Activated naive CD4-positive, alpha-beta T cell treated with anti-CD3 and anti-CD28 coated beads, Interleukin-2, amount 50 U/mL, for 16 hours (primary cell): Measurements from ENCODE around the gene COX8A.
"Not testable (repeated sequence)": the region's sequence is repeated elsewhere in the genome, so short reads cannot be mapped to it uniquely, and the experiment has no call there.

Experiments used
- DNase-seq: peaks from one replicate; pipeline ENCODE4 v3.0.0-alpha.2; 2020

Gene COX8A, protein sequence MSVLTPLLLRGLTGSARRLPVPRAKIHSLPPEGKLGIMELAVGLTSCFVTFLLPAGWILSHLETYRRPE

DNA sequence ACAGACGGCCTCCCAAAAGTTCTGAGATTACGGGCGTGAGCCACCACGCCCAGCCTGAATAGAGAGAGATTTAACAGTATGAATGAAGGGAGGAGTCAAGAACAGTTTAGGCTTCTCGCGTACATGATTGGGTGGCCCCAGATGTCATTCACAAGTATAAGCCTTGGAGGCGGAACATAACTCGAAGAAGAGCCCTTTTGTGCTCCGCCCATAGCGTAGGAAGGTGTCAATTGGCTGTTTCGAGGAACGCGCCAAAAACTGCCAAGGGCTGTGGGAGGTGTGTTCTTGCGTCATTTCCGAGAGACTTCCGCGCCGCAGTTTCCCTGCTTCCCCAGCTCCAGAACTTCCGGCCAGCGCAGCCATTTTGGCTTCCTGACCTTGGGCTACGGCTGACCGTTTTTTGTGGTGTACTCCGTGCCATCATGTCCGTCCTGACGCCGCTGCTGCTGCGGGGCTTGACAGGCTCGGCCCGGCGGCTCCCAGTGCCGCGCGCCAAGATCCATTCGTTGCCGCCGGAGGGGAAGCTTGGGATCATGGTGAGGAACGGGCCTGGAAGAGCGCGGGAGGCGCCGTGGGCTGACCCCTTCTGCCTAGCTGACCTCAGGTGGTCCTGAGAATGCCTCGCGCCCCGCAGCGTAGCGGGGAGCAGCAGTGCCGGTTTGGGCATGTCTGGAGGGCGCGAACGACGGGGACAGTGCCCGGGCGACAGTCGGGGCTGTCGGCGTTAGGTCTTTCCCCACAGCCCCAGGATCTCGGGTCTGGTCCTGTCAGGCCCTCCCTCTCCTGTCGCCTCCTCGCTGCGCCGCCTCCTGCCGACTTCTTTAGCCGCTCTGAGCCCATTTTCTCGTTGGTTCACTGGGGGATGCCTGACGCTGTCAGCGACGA, at the start of gene COX8A:
COX8A (plus strand) TSS at position 362 of the 885 bp plus-strand sequence; CDS start at position 423, 61 bp downstream.
- DNase-seq, result peak; percentile 95

DNA sequence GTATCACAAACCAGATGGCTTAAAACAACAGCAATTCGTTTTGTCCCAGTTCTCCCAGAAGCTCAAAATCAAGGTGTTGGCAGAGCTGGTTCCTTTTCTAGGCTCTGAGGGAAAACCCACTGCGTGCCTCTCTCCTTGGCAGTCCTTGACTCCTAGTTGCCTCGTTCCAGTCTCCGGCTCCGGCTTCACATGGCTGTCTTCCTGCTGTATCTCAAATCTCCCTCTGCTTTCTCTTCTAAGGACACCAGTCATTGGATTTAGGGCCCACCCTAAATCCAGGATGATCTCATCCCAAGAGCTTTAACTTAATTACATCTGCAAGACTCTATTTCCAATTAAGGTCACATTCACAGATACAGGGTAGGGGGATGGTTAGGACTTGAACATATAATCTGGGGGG, 44.8 kb upstream of the COX8A start:
- no peak for DNase-seq

- no peak for DNase-seq
Observed at GRCh38 chr11:63931045-63931444, 43.4 kb upstream of the COX8A start.

DNA sequence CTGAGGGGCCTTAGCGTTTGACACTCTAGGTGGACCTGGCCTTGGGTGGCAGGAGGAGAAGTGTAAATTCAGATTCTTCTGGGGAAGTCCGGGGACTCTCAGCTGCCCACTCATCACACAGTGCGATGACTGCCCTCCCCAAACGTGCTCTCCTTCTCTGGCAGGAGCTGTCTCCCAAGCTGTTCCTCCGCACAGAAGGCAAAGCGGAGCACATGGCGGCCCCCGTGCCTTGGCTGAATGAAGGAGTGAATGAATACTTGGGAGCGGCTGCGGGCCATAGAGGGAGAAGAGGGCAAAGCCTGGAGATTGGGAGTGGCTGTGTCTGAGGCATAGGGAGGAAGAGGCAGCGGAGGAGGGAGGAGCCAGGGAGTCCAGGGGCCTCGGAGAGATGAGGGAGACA, 42.5 kb upstream of the COX8A start:
- DNase-seq, result no peak

DNA sequence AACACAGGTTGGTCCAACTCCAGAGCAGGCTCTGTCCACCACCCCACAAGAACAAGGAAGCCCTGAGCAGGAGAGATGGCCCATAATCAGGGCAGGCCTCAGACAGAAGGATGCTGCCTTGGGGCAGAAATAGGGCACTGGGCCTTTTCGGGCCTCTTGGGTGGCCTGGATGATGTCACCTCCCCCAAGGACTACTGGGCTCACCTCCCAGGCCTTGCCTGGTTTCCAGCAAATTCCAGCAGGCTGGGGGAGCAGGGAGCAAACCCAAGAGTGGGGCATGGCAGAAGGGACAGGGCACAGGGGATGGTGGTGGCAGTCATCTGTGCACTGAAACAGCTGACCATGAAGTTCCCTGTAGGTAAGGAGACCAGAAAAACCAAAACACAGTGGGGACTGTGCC, 41.0 kb upstream of the COX8A start:
- no peak for DNase-seq

DNA sequence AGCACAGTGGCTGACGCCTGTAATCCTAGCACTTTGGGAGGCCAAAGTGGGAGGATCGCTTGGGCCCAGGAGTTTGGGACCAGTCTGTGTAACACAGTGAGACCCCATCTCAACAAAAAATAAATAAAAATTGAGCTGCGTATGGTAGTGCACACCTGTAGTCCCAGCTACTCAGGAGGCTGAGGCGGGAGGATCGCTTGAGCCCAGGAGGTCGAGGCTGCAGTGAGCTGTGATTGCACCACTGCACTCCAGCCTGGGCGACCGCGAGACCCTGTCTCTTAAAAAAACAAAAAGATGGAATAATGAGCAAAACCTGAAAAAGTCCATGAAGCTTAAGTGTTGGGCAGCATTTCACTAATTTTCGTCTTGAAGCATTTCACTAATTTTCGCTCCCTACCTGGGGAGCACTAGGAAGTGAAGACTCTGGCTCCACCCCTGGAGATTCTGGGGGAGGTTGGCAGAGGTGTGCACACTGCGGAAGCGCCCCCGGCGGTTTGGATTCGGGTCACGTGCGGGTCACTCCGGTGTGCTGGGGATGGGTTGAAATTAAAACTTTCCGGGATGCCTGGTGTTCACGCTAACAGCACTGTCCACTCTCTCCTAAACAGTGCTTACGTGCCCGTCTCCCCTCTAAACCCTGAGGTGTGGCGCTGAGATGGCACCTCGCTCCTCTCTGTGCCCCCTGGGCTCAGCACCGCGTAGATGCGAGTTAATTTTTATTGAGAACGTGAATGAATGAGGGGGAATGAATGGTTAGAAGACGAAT, 36.5 kb upstream of the COX8A start:
- DNase-seq, result peak; percentile 30

DNA sequence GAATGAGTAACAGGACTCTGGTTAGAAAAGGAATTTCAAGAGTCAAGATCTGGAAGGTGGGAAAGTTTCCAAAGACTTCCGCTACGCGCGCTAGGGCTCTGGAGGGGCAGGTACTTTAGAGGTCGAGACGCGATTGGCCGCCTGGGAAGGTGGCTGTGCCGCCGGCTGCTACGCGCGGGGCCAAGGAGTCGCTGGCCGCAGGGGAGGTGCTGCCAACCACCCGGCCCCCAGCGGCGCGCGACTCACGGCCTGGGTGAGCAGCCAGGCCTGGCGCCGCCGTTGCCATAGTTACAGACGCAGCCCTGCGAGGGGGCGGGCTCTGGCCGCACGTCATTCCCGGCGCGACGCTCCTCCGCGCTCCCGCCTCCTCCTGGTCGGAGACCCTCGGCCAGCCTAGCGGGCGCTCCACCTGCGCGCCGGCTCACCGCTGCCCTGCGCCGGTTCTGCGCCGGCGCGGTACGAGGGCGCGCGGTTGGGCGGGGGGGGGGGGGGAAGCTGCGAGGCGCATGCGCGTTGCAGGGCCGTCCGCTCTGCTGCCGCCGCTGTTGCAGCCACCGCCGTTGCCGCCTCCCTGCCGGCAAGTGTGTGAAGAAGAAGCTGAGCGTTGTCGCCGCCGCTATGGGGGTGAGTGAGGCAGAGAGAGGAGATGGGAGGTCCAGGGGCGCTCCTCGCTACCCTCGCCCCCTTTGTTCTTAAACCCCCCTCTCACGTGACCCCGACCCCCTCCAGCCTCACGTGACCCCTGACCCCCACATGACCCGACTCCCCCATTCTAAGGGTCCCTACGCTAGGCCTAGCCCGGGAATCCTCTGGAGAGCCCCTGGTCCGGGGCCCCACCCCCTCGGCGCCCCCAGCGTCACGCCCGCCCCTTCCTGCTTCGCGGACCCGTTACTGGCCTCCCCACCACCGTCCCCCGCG, 35.7 kb upstream of the COX8A start, which contains the start of gene NAA40:
NAA40 (plus strand) TSS at position 524 of the 918 bp plus-strand sequence; CDS start at position 619, 95 bp downstream.
- peak; percentile 91 for DNase-seq

- DNase-seq, result no peak
Observed at GRCh38 chr11:63939397-63939891, 35.0 kb upstream of the COX8A start.

GRCh38 chr11:63940786-63941185, 33.6 kb upstream of the COX8A start:
- no peak for DNase-seq

- no peak for DNase-seq
Observed at GRCh38 chr11:63941901-63942300, 32.5 kb upstream of the COX8A start.

- no peak for DNase-seq
Observed at GRCh38 chr11:63942803-63943202, 31.6 kb upstream of the COX8A start.

GRCh38 chr11:63944987-63945386, 29.4 kb upstream of the COX8A start:
- no peak for DNase-seq

GRCh38 chr11:63945477-63946163, 28.8 kb upstream of the COX8A start:
- peak; percentile 50 for DNase-seq

DNA sequence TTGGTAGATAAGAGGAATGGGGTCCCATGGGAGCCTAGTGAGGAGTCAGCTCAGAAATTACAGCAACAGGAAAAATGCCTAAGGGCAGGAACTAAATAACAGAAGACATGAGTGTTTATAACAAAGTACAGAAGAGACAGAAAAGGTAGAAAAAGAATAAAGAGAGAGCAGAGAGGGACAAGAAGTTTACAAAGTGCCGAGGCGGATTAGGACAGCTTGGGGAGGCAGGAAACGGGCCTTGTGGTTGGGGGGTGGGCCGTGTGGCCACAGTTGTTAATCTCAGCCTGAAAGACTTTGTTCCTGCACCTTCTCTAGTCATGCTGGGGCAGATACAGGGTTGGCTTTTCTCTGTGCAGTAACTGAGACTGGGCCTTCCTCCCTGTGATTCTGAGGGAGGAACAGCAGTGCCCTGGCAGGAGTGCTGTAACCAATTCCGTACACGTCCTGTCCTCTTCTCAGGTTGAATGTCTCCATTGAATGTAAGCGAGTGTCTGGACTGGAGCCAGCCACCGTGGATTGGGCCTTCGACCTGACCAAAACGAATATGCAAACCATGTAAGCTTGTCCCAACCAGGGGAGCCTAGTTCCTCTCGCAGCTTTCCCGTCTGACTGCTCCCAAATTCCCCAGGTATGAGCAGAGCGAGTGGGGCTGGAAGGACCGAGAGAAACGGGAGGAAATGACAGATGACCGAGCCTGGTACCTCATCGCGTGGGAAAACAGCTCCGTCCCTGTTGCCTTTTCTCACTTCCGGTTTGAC, 22.5 kb upstream of the COX8A start:
- DNase-seq, result no peak

- no peak for DNase-seq
Observed at GRCh38 chr11:63952570-63952969, 21.9 kb upstream of the COX8A start.

GRCh38 chr11:63958008-63958407, 16.4 kb upstream of the COX8A start:
- no peak for DNase-seq

DNA sequence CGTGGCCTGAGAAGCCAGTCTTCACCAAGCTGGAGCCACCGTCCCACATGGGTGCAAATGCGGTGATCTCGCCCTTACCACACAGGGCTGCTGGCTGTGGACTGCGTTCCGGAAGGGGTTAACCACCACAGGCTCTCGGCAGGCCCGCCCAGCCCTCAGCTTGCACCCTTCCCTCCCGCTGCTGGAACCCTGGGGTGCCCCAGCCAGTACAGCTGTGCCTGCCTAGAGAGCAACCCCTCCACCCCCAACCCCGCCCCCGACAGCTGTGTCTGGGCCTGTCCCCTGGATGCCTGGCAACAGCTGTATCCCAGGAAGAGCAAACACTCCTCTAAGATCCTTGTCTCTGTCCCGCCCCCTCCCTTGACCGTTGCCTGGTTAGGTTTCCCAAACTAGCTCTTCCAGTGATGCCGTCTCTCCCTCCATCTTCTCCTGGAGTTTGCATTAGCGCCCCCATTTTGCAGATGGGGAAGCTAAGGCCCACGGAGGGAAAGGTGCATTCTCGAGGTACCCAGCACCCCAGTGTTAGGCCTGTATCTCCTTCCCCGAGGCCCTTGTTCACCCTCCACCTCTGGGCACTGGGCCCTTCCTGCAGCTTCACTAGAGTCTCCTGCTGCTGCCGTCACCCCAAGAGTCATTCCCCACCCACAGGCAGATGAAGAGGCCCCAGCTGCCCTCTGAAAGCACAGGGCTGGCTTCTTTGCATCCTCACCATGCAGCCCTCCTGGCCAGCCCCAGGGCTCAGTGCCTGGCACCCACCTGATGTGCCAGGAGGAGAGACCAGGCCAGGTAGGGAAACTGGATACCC, 12.6 kb upstream of the COX8A start:
- DNase-seq, result no peak

DNA sequence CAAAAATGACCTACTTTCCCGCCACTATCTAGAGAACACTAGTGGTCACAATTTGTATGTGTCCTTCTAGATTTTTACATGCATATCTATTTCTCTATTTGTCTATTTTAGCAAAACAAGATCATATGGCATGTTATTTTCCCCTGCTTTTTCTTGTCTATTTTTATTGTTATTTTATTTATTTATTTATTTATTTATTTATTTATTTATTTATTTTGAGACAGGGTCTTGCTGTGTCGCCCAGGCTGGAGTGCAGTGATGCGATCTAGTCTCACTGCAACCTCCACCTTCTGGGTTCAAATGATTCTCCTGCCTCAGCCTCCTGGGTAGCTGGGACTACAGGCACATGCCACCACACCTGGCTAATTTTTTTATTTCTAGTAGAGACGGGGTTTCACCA, 10.5 kb upstream of the COX8A start:
- not testable (repeated sequence) for DNase-seq

GRCh38 chr11:63966444-63966843, 8.0 kb upstream of the COX8A start:
- no peak for DNase-seq

GRCh38 chr11:63969461-63969860, 5.0 kb upstream of the COX8A start:
- DNase-seq, result no peak
